ENCODE measurements around the gene TBC1D22A.

Gene TBC1D22A

GRCh38 chr22:47067911-47068625, 305.6 kb downstream of the TBC1D22A start:
- DNase-seq = no peak

- no peak for DNase-seq
Observed at GRCh38 chr22:47068626-47068996, 306.2 kb downstream of the TBC1D22A start.

GRCh38 chr22:47069270-47069669, 306.8 kb downstream of the TBC1D22A start:
- no peak for DNase-seq

DNA sequence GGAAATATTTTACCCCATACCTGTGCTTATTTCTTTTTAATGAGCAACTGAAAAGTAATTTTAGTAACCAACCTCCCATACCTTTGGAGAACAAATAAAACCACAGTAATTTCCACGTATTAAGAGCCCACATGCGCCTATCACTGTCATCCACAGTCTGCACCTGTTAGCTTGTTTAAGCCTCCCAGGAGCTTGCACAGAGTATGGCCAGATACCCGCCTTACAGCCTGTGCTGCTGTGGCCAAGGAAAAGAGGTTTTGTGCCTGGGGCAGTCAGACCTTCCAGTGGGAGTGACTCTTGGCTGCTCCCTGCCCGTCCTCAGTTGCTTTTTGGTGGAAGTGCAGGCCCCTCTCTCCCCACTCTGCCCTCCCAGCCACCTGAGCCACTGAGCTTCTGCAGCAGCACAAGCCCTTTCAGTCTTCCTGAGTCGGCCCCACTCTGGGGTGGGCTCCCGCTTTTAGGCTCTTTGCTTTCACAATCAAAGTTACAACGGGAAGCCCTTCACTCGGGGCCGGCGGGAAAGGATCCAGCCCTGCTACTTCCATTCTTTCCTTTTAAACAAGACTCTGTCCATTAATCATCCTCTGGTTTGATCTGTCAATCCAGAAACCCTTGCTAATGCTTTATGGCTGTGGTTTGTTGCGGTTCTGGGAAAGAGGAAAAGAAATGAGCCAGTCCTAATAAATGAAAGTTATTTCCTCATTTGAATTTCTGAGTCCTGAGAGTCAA, 308.8 kb downstream of the TBC1D22A start:
- DNase-seq = no peak

DNA sequence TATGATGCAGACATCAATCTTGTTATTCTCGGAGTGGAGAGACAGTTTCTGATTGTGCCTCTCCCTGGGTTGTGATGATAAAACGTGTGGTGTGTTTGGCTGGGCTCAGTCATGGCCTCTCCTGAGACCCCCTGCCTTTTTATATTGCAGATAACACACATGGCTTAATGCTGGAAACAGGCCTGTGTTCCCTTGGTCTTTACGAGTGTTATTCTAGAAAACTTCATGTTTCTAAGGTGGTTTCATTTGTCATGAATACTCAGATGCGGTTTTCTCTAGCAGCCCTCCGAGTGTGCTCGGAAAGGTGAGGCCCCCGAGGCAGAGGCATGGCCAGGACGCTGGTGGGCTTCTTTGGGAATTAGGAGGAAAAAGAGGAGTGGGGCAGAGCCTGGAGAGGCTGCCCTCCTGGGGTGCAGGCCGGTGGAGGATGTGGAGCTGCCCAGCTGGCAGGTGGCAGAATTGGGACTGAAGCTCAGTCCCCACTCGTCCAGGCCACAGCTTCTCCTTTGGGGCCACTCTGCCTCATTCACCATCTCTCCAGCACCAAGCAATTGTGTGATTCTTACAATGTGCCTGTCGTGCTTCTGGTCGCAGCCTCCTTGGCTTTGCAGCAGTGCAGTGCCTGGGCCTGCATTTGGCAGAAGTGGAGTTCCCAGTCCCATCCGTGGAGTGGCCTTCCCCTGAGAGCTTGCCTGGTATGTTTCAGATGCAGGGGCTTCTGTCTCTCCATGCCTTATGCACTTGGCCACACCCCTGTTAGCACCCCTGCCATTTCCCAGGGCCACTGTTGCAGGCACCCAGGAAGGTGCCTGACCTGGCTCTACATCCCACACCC, 309.6 kb downstream of the TBC1D22A start:
- DNase-seq = no peak

GRCh38 chr22:47072642-47072967, 310.2 kb downstream of the TBC1D22A start:
- DNase-seq = no peak

- no peak for DNase-seq
Observed at GRCh38 chr22:47073075-47073474, 310.6 kb downstream of the TBC1D22A start.

DNA sequence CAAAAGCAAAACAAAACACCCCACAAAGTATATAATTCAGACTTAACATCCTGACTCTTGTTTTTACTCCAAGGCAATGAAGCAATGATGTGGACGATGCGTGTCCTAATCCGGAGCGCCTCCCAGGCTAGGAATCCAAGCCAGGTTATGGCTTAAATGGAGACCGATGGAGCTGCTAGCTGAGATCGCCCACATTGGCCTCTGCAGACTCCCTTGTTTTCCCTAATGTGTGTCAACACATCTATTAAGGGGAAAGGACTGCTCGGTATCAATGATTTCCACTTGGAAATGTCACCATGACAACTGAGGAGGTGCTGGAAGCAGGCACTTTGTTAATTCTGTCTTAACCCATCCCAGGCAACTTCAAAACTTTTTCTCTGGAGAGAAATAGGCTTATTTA, 311.7 kb downstream of the TBC1D22A start:
- DNase-seq = no peak

GRCh38 chr22:47075568-47075967, 313.1 kb downstream of the TBC1D22A start:
- no peak for DNase-seq

DNA sequence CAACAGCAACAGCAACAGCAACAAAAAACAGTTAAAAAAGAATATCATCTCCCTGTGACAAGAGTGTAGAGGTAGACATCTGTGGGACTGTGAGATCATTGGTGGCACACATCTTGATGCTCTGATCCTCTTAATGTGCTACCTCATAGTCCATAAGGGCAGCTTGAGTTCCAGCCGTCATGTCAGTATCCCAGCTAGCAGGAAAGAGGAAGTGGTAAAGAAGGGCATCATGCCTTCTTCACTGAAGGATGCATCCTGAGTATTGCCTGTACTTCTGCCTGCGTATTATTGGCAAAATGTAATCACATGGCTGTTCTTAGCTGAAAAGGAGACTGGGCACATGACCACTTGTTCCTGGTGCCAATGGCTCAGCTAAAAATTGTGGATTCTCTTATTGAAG, 314.3 kb downstream of the TBC1D22A start:
- no peak for DNase-seq

DNA sequence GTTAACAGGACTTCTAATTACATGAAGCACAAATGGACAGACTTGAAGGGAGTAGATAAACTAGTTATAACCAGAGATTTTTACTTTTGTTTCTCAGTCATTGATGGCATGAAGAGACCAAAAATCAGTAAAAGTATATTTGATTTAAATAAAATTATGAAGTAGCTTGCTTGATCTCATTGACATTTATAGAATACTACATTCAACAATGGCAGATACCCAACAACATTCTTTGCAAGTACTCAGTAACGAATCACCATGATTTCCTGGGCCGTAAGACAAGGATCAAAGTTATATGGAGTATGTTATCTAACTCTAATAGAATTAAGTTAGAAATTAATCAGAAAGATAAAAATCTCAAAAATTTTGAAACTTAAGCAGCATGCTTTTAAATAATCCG, 317.6 kb downstream of the TBC1D22A start:
- no peak for DNase-seq

- DNase-seq = no peak
Observed at GRCh38 chr22:47082505-47082904, 320.1 kb downstream of the TBC1D22A start.

DNA sequence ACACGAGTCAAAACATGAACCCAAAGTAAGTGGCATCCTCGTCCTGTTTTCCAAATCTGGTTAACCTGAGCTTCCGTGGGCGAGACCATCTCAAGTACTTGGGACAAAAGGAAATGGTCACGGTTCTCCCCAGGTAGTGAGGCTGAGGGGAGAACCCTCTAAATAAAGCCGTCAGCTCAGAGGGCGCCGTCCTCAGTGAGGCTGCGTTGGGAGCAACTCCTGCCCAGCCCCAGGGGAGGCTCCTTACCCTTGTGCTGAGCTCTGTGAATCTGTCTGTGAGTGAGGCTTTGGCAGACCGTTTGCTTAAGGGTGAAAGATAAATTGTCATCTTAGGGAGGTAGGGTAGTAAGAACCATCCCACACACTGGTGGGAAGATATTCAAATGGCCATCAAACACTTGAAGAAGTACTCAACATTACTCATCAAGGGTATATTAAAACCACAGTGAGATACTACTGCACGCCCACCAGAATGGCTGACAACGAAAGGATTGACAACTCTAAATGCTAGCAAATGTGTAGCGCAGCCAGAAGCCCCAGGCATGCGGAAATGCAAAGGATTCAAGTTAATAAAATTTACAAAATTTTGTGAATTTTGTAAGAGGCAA, 321.0 kb downstream of the TBC1D22A start:
- DNase-seq = no peak

- DNase-seq = no peak
Observed at GRCh38 chr22:47084226-47084625, 321.8 kb downstream of the TBC1D22A start.

DNA sequence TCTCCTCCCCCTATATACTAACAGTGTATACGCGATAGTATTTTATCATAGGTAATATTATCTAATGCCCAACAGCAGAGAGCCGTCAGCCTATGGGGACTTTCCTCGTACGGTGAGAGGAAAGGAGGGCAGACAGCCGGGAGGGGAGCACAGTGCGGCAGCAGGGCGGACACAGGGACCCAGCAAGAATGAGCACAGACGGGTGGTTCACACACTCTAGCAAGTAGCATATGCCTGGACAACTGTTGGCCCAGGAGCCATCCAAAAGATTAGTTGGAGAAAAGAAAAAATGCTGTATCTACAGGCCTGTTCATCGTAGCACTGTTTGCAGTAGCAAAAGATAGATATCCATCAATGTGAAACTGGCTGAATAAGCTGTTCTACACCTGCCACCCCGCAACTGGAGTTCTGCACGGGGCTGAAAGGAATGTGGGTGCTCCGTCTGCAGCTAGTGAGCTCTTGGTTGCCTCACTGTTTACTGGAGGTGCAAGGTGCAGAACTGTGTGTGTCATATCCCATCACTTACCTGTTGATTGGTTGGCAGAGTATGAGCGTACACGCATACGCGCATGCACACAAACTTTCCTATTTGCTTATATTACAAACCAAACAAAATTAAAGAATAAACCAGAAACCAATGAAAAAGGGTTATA, 324.3 kb downstream of the TBC1D22A start:
- DNase-seq = no peak

- DNase-seq = no peak
Observed at GRCh38 chr22:47088480-47089158, 326.2 kb downstream of the TBC1D22A start.

DNA sequence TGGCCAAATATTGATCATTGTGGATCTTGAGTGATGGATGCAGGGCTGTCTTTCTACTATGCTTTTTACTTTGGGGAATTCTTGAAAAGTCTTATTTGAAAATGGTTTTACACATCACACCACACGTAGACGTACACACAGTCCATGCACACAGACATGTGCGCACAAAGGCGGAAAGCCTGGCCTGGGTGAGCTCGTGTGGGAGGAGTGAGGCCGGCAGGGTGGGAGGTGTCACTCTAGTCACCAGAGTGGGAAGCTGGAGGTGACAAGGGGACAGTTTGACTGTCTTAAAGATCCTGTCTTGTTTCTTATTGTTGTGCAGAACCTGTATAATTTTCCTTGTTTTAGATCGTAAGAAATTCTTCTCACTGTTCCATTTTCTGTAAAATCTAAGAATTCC, 326.9 kb downstream of the TBC1D22A start:
- no peak for DNase-seq

- DNase-seq = no peak
Observed at GRCh38 chr22:47089796-47090460, 327.5 kb downstream of the TBC1D22A start.

- no peak for DNase-seq
Observed at GRCh38 chr22:47090591-47091245, 328.3 kb downstream of the TBC1D22A start.

- DNase-seq = no peak
Observed at GRCh38 chr22:47091246-47091651, 328.8 kb downstream of the TBC1D22A start.
